ENCODE data around the gene PHF11.

GRCh38 chr13:49448753-49449152 is 47.0 kb upstream of the PHF11 start:
- TF ChIP-seq POLR2A (IDR thresholded peaks at IDR 0.05) (no peak), CTCF (IDR thresholded peaks at IDR 0.05) (no peak)
